Upper lobe of left lung (tissue), 6 donors: ENCODE results near the gene TBKBP1. TPM values are rescaled to one million over a fixed set of nuclear protein-coding genes. Genes with fewer than 3 reads are reported as not detected.

Experiments used
- ATAC-seq, 2 donors: fragments of 200-7000 bp; cut with Tn5 transposase; one replicate each; pipeline ENCODE4 v1.9.1; 2022; ENCODE audit warnings: mild to moderate bottlenecking in 2 of 2, moderate library complexity in 2 of 2; ENCODE audit not compliant: low FRiP score in 2 of 2
- DNase-seq, 2 donors: peaks; one replicate each; pipeline ENCODE4 v3.0.0-alpha.2; 2019 to 2020
- H3K27ac ChIP-seq, 4 donors: fragments of 200-600 bp; sonication (generic); one replicate each; pipeline ENCODE4 v1.5.1; 2016 to 2019
- H3K27me3 ChIP-seq, 4 donors: fragments of 200-600 bp; sonication (generic); one replicate each; pipeline ENCODE4 v1.5.1; 2017 to 2019
- H3K36me3 ChIP-seq, 4 donors: fragments of 200-600 bp; sonication (generic); one replicate each; pipeline ENCODE4 v1.5.1; 2016 to 2019
- H3K4me1 ChIP-seq, 4 donors: fragments of 200-600 bp; sonication (generic); one replicate each; pipeline ENCODE4 v1.5.1; 2018 to 2019
- H3K4me3 ChIP-seq, 4 donors: fragments of 200-600 bp; sonication (generic); one replicate each; pipeline ENCODE4 v1.5.1; 2017 to 2019; ENCODE audit warnings: mild to moderate bottlenecking in 2 of 4, moderate library complexity in 1 of 4
- H3K9me3 ChIP-seq, 4 donors: fragments of 200-600 bp; sonication (generic); one replicate each; pipeline ENCODE4 v1.5.1; 2018 to 2019
- CTCF ChIP-seq, 6 experiments: fragments of 450-650 bp in 4 of 6; fragments of 200-600 bp in 2 of 6; sonication (generic) in 2 of 6; IDR thresholded peaks; one replicate each; pipeline ENCODE4 v1.5.1; 2016 to 2019; ENCODE audit warnings: antibody characterized with exemption in 6 of 6
- EP300 ChIP-seq, 4 donors: sonication (generic); formaldehyde crosslinking; IDR thresholded peaks; one replicate each; pipeline ENCODE4 v1.5.1; 2017; ENCODE audit warnings: antibody characterized with exemption in 4 of 4, control low read depth in 2 of 4
- POLR2A ChIP-seq, 4 donors: fragments of 450-650 bp; IDR thresholded peaks; one replicate each; pipeline ENCODE4 v1.5.1; 2016 to 2017; ENCODE audit warnings: antibody characterized with exemption in 4 of 4, mild to moderate bottlenecking in 2 of 4
- POLR2AphosphoS5 ChIP-seq, 2 donors: sonication (generic); formaldehyde crosslinking; IDR thresholded peaks; one replicate each; pipeline ENCODE4 v1.5.1; 2017; ENCODE audit warnings: antibody characterized with exemption in 2 of 2
- WGBS, 2 donors: methylation state at CpG; one replicate each; pipeline ENCODE4 v1.1.5; 2017 to 2018; 5-methylcytosine and 5-hydroxymethylcytosine counted together
- total RNA-seq, 6 donors: library from RNA; depleted of rRNA in 4 of 6; stranded (reverse); fragments of >200 nt in 4 of 6; gene quantifications; one replicate each; pipeline versions ENCODE4 v1.1.0 to v1.2.1, GENCODE V29; 2016 to 2021
- donor health status: DM: no; HTN: no; CAD: no; lungs with moderate emphysema.
- donor health status: DM: no; HTN: yes; CAD: no; lungs with severe emphysema.

TBKBP1 gene
- total RNA-seq, 6 donors from 2014 or later, result 6.4 to 28.3 (median 12.8) TPM

- ATAC-seq (no peak), DNase-seq (no peak)
- 87 to 96% methylated on average over 2 to 3 of the region's 3 CpGs for WGBS, 2 donors
- Histone ChIP-seq H3K4me3 (no peak overlapping the region), H3K27me3 (no peaks in the 10 kb centered on the region), H3K4me1 (peaks cover 15 to 50% (median 30%) of the 10 kb centered on the region in 4 donors), H3K36me3 (peaks cover 3 to 32% (median 17%) of the 10 kb centered on the region in 4 donors), H3K9me3 (no peaks in the 10 kb centered on the region), H3K27ac (no peak overlapping the region)
- no peak for TF ChIP-seq POLR2AphosphoS5 (IDR thresholded peaks at IDR 0.05)
- no peak for TF ChIP-seq EP300 (IDR thresholded peaks at IDR 0.05)
- no peak for TF ChIP-seq CTCF (IDR thresholded peaks at IDR 0.05)
- no peak for TF ChIP-seq POLR2A (IDR thresholded peaks at IDR 0.05)
Measured at GRCh38 chr17:47707884-47708283, 13.9 kb downstream of the TBKBP1 start.

- Histone ChIP-seq H3K27ac (no peak overlapping the region), H3K36me3 (peaks cover 3 to 32% (median 17%) of the 10 kb centered on the region in 4 donors), H3K4me1 (peaks cover 15 to 45% (median 25%) of the 10 kb centered on the region in 4 donors), H3K9me3 (no peaks in the 10 kb centered on the region), H3K27me3 (no peaks in the 10 kb centered on the region), H3K4me3 (peak overlapping the region in 3 of 4 donors; percentile 31 to 34 (median 33))
- TF ChIP-seq POLR2AphosphoS5 (IDR thresholded peaks at IDR 0.05), result no peak
- TF ChIP-seq CTCF (IDR thresholded peaks at IDR 0.05), result no peak
- TF ChIP-seq EP300 (IDR thresholded peaks at IDR 0.05), result no peak
- TF ChIP-seq POLR2A (IDR thresholded peaks at IDR 0.05), result no peak
- ATAC-seq (no peak), DNase-seq (no peak)
- 82 to 85% methylated on average over 13 to 24 of the region's 31 CpGs for WGBS, 2 donors
Measured at GRCh38 chr17:47708312-47708863, 14.4 kb downstream of the TBKBP1 start.

- TF ChIP-seq CTCF (IDR thresholded peaks at IDR 0.05), result no peak
- TF ChIP-seq EP300 (IDR thresholded peaks at IDR 0.05), result no peak
- TF ChIP-seq POLR2A (IDR thresholded peaks at IDR 0.05), result no peak
- no peak for TF ChIP-seq POLR2AphosphoS5 (IDR thresholded peaks at IDR 0.05)
- Histone ChIP-seq H3K27me3 (no peaks in the 10 kb centered on the region), H3K4me1 (peaks cover 12 to 39% (median 21%) of the 10 kb centered on the region in 4 donors), H3K27ac (no peak overlapping the region), H3K4me3 (peak overlapping the region in 3 of 4 donors; percentile 31 to 34 (median 33)), H3K36me3 (peaks cover 3 to 32% (median 17%) of the 10 kb centered on the region in 4 donors), H3K9me3 (no peaks in the 10 kb centered on the region)
- DNase-seq (peak in 1 of 2 donors; percentile 89), ATAC-seq (peak in 1 of 2 donors; percentile 83)
- WGBS, 2 donors, result 79 to 93% methylated on average over 30 to 63 of the region's 89 CpGs
Measured at GRCh38 chr17:47708864-47709541, 15.0 kb downstream of the TBKBP1 start.

- peaks cover 12 to 33% (median 20%) of the 10 kb centered on the region in 4 donors for H3K4me1 ChIP-seq
- H3K36me3 ChIP-seq, result peaks cover 3 to 32% (median 17%) of the 10 kb centered on the region in 4 donors
- H3K27me3 ChIP-seq, result no peaks in the 10 kb centered on the region
- TF ChIP-seq POLR2AphosphoS5 (IDR thresholded peaks at IDR 0.05) (no peak), EP300 (IDR thresholded peaks at IDR 0.05) (no peak), CTCF (IDR thresholded peaks at IDR 0.05) (no peak), POLR2A (IDR thresholded peaks at IDR 0.05) (no peak)
- DNase-seq, result no peak
- 93 to 95% methylated on average over 3 of the region's 3 CpGs for WGBS, 2 donors
- no peak for ATAC-seq
- no peak overlapping the region for H3K4me3 ChIP-seq
- H3K9me3 ChIP-seq, result no peaks in the 10 kb centered on the region
- H3K27ac ChIP-seq, result no peak overlapping the region
Measured at GRCh38 chr17:47709594-47709993, 15.6 kb downstream of the TBKBP1 start.
